ENCODE results near the gene ZNF814.

ZNF814 gene

DNA sequence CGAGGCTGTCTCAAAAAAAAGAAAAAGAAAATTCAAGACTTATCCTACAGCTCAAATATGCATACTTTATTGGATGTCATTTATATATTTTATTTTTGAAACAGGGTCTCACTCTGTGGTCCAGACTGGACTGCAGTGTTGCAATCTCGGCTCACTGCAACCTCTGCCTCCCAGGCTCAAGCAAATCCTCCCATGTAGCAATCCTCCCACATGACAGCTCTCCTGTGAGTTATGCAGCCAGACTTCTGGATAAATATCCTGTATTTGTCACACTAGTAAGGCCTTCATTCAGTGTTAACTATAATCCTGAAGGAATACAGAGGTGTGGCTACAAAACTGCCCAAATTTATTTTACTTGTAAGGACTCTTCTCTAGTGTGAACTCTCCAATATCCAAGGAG, 81.3 kb downstream of the ZNF814 start:
- Histone ChIP-seq H3K27me3 (replicated peaks; ENCODE audit: control insufficient read depth, insufficient read depth, low read length) (no peaks in the 10 kb centered on the region), H3K4me3 (replicated peaks; ENCODE audit: low read depth, low read length) (no peak overlapping the region), H3K36me3 (ENCODE audit: control insufficient read depth, insufficient read depth, low read length) (peaks cover 7% of the 10 kb centered on the region)
- no peak for DNase-seq (ENCODE audit: extremely low read depth, insufficient read length)
- TF ChIP-seq, protein P1, sequence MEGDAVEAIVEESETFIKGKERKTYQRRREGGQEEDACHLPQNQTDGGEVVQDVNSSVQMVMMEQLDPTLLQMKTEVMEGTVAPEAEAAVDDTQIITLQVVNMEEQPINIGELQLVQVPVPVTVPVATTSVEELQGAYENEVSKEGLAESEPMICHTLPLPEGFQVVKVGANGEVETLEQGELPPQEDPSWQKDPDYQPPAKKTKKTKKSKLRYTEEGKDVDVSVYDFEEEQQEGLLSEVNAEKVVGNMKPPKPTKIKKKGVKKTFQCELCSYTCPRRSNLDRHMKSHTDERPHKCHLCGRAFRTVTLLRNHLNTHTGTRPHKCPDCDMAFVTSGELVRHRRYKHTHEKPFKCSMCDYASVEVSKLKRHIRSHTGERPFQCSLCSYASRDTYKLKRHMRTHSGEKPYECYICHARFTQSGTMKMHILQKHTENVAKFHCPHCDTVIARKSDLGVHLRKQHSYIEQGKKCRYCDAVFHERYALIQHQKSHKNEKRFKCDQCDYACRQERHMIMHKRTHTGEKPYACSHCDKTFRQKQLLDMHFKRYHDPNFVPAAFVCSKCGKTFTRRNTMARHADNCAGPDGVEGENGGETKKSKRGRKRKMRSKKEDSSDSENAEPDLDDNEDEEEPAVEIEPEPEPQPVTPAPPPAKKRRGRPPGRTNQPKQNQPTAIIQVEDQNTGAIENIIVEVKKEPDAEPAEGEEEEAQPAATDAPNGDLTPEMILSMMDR (IDR thresholded peaks at IDR 0.05; ENCODE audit: insufficient read depth, low read length, poor library complexity, severe bottlenecking), result no peak

DNA sequence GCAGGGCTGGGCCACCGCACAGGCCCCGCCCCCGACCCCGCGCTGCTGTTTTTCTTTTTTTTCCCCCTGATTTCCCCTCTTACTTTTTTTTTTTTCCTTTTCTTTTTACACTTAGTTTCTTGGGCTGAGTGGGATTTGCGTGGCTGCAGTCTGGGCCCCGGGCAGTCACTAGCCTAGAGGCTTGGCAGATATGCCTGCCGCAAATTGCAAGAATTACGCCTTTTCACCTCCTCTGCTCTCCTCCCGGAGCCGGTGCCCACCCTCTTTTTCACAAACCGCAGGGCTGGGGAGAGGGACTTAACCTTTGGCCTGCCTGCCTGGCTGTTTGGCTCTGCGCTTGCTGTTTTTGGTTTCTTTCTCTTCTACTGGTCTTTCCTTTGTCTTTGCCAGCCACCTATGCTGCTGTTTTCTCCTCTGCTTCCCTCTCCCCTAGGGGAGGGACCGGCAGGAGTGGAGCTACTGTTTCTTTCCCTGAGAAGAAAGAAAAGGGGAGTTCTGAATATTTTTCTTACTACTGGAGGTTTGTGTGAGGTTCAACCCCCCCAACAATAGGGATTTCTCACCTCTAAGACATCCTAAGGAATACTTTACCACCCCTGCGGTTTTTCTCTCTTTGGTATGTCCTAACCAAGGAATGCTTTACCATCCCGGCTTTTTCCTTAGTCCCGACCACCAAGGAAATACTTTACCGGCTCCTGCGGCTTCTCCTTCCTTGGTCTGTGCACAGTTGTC, 85.1 kb downstream of the ZNF814 start:
- TF ChIP-seq, protein P1 (IDR thresholded peaks at IDR 0.05; ENCODE audit: insufficient read depth, low read length, poor library complexity, severe bottlenecking), result no peak
- peaks cover 3% of the 10 kb centered on the region for H3K36me3 ChIP-seq (ENCODE audit: control insufficient read depth, insufficient read depth, low read length)
- H3K4me3 ChIP-seq (replicated peaks; ENCODE audit: low read depth, low read length), result no peak overlapping the region
- DNase-seq (ENCODE audit: extremely low read depth, insufficient read length), result peak; percentile 17
- H3K27me3 ChIP-seq (replicated peaks; ENCODE audit: control insufficient read depth, insufficient read depth, low read length), result no peaks in the 10 kb centered on the region

DNA sequence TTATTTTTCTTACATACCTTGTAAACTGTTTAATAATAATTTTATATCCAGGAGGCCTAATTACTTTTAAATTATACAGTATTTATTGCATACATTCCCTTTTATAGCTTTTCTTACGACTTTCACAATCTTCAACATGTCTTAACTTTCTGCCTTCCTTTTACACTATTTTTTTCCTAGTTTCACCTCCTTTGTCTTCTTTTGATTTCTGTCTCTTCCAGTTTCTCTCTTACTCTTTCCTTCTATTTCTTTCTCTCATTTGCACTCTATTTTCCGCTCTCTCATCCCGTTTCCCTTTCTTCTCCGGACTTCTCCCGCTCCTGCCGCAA, 85.6 kb downstream of the ZNF814 start:
- Histone ChIP-seq H3K4me3 (replicated peaks; ENCODE audit: low read depth, low read length) (no peak overlapping the region), H3K36me3 (ENCODE audit: control insufficient read depth, insufficient read depth, low read length) (peaks cover 2% of the 10 kb centered on the region), H3K27me3 (replicated peaks; ENCODE audit: control insufficient read depth, insufficient read depth, low read length) (no peaks in the 10 kb centered on the region)
- TF ChIP-seq, protein P1 (IDR thresholded peaks at IDR 0.05; ENCODE audit: insufficient read depth, low read length, poor library complexity, severe bottlenecking), result no peak
- DNase-seq (ENCODE audit: extremely low read depth, insufficient read length), result no peak

DNA sequence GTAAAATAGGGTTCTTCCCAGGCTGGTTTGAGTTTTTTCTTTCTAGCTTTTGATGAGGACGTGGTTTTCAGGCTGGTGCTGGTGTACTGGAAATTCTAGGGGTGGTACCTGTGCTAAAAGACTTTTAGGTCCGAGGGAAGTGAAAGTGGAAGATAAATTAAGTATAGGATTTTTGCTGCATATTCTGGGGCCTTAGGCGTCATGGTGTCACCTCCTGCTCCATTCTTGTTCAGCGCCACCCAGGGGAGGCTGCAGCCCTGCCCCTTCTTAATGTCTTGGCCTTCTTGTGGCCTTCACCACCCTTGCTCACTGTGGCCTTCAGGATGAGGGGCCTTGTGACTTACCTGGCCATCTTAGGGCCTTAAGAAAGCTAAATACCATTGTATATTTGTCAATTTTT, 86.6 kb downstream of the ZNF814 start:
- peak; percentile 26 for DNase-seq (ENCODE audit: extremely low read depth, insufficient read length)
- Histone ChIP-seq H3K4me3 (replicated peaks; ENCODE audit: low read depth, low read length) (no peak overlapping the region), H3K27me3 (replicated peaks; ENCODE audit: control insufficient read depth, insufficient read depth, low read length) (no peaks in the 10 kb centered on the region), H3K36me3 (ENCODE audit: control insufficient read depth, insufficient read depth, low read length) (no peaks in the 10 kb centered on the region; the same call in none of the 2 replicates)
- TF ChIP-seq, protein P1 (IDR thresholded peaks at IDR 0.05; ENCODE audit: insufficient read depth, low read length, poor library complexity, severe bottlenecking), result peak; percentile 31

DNA sequence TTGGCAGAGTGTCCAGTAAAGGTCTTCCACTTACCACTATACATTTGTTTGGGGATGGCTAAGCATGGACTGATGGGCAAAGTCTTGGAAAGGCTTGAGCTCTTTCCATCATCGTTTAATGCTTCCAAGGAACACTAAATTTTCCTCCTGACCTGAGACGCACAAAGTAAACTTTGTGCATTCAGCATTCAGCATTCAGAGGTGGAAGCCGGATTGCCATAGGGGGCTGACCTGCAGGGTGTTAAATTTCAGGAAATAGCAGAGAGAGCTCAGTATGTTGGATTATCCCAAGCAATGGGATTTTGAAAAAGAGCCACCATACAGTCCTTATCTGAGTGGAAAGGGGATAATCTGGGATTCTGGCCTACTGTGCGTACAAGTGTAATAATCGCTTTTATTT, 88.1 kb downstream of the ZNF814 start:
- TF ChIP-seq, protein P1 (IDR thresholded peaks at IDR 0.05; ENCODE audit: insufficient read depth, low read length, poor library complexity, severe bottlenecking), result no peak
- Histone ChIP-seq H3K4me3 (replicated peaks; ENCODE audit: low read depth, low read length) (no peak overlapping the region), H3K36me3 (ENCODE audit: control insufficient read depth, insufficient read depth, low read length) (peaks cover 2% of the 10 kb centered on the region), H3K27me3 (replicated peaks; ENCODE audit: control insufficient read depth, insufficient read depth, low read length) (no peaks in the 10 kb centered on the region)
- no peak for DNase-seq (ENCODE audit: extremely low read depth, insufficient read length)

Data from GM06990 (cell line).